Measurements from ENCODE around the gene SLC8A1. TPM values are rescaled to one million over a fixed set of nuclear protein-coding genes. Genes with fewer than 3 reads are reported as not detected.

SLC8A1 gene
- total and polyA plus RNA-seq, 2 of the 13 experiments (the other 11 are each of a cell fraction or from before 2014, with no cell fraction given), result not detected

GRCh38 chr2:40497251-40497859 lies 45.5 kb upstream of the SLC8A1 start:
- H3K4me2 ChIP-seq (ENCODE audit: low read depth, low read length), result no peak overlapping the region

More at GRCh38 chr2:40497251-40497859, 45.5 kb upstream of the SLC8A1 start:
- in situ Hi-C loops (cut with HindIII; ENCODE audit: extremely low pct_ligation_motif_present, low pct_unique_long_range_greater_than_20kb) (no loop called here), intact Hi-C loops (cut with micrococcal nuclease; ENCODE audit: unreplicated experiment) (no loop called here)
- H3K4me3 ChIP-seq (replicated peaks in 1 of 3; ENCODE audit: insufficient read depth in 1 of 3, low read depth in 2 of 3, low read length in 3 of 3), result no peak overlapping the region
- H3K27ac ChIP-seq (ENCODE audit: extremely low read length, insufficient read depth, low read length), result no peak overlapping the region
- DNase-seq (ENCODE audit: low spot score) (no peak), ATAC-seq (peak; percentile 27; the same call in 1 of the 3 replicates), FAIRE-seq (no peak)
- TF ChIP-seq CENPX (CRISPR knock-in tag; IDR thresholded peaks at IDR 0.05), result no peak
- TF ChIP-seq, protein P1, sequence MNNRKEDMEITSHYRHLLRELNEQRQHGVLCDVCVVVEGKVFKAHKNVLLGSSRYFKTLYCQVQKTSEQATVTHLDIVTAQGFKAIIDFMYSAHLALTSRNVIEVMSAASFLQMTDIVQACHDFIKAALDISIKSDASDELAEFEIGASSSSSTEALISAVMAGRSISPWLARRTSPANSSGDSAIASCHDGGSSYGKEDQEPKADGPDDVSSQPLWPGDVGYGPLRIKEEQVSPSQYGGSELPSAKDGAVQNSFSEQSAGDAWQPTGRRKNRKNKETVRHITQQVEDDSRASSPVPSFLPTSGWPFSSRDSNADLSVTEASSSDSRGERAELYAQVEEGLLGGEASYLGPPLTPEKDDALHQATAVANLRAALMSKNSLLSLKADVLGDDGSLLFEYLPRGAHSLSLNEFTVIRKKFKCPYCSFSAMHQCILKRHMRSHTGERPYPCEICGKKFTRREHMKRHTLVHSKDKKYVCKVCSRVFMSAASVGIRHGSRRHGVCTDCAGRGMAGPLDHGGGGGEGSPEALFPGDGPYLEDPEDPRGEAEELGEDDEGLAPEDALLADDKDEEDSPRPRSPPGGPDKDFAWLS (CRISPR knock-in tag; IDR thresholded peaks at IDR 0.05; ENCODE audit: borderline replicate concordance), result no peak
- no peak for TF ChIP-seq PHF5A (CRISPR knock-in tag; IDR thresholded peaks at IDR 0.05; ENCODE audit: low read depth, unreplicated experiment)
- TF ChIP-seq SRF (IDR thresholded peaks at IDR 0.05; ENCODE audit: low read depth, low read length), result no peak
- no peak for TF ChIP-seq SNRNP70 (IDR thresholded peaks at IDR 0.05; ENCODE audit: low read depth, low read length)
- TF ChIP-seq ZNF253 (CRISPR knock-in tag; IDR thresholded peaks at IDR 0.05; ENCODE audit: borderline replicate concordance), result no peak
- TF ChIP-seq, protein P2, sequence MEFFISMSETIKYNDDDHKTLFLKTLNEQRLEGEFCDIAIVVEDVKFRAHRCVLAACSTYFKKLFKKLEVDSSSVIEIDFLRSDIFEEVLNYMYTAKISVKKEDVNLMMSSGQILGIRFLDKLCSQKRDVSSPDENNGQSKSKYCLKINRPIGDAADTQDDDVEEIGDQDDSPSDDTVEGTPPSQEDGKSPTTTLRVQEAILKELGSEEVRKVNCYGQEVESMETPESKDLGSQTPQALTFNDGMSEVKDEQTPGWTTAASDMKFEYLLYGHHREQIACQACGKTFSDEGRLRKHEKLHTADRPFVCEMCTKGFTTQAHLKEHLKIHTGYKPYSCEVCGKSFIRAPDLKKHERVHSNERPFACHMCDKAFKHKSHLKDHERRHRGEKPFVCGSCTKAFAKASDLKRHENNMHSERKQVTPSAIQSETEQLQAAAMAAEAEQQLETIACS (CRISPR knock-in tag; IDR thresholded peaks at IDR 0.05), result no peak
- no peak for TF ChIP-seq ZFX (CRISPR knock-in tag; IDR thresholded peaks at IDR 0.05; ENCODE audit: low read depth)
- TF ChIP-seq ZNF44 (CRISPR knock-in tag; IDR thresholded peaks at IDR 0.05), result no peak
- no peak overlapping the region for H3K9ac ChIP-seq (ENCODE audit: insufficient read depth, low read depth, low read length)
- no peaks in the 10 kb centered on the region for H3K4me1 ChIP-seq (ENCODE audit: insufficient read depth, low read length)
- BruUV-seq (replicated peaks), result no TSS peak
- H4K20me1 ChIP-seq (ENCODE audit: insufficient read depth, low read length), result no peaks in the 10 kb centered on the region
- no peaks in the 10 kb centered on the region for H3K27me3 ChIP-seq (ENCODE audit: control insufficient read depth in 1 of 2, insufficient read depth in 2 of 2, low read length in 2 of 2)
- no peaks in the 10 kb centered on the region for H3K9me3 ChIP-seq (ENCODE audit: low read length)
- ChIA-PET POLR2A (no interaction called here), CTCF (ENCODE audit: low intra/inter-chr PET ratio, low total read pairs) (no interaction called here)
- no peaks in the 10 kb centered on the region for H3K36me3 ChIP-seq (replicated peaks in 1 of 2; ENCODE audit: control insufficient read depth in 1 of 2, insufficient read depth in 2 of 2, low read length in 2 of 2)
- no peak overlapping the region for H2AFZ ChIP-seq (ENCODE audit: low read length)
- H3K79me2 ChIP-seq (ENCODE audit: insufficient read depth, low read length), result no peaks in the 10 kb centered on the region
